Muscle of leg (tissue), 11 donors: Measurements from ENCODE around the gene ZP2. TPM values are rescaled to one million over a fixed set of nuclear protein-coding genes. Genes with fewer than 3 reads are reported as not detected.

ENCODE experiments used
- DNase-seq: peaks from one replicate; pipeline ENCODE4 v3.0.0; 2013
- H3K27ac ChIP-seq: one replicate; pipeline ENCODE4 v1.5.1; 2013; ENCODE audit warnings: mild to moderate bottlenecking, low read length, control low read depth
- H3K27me3 ChIP-seq: one replicate; pipeline ENCODE4 v1.6.1; 2013; ENCODE audit warnings: low read length; ENCODE audit not compliant: control insufficient read depth, insufficient read depth
- H3K36me3 ChIP-seq: one replicate; pipeline ENCODE4 v1.6.1; 2013; ENCODE audit warnings: low read length; ENCODE audit not compliant: control insufficient read depth, insufficient read depth
- H3K4me1 ChIP-seq: one replicate; pipeline ENCODE4 v1.6.1; 2013; ENCODE audit warnings: low read length; ENCODE audit not compliant: control insufficient read depth, insufficient read depth
- H3K4me3 ChIP-seq: one replicate; pipeline ENCODE4 v1.5.1; 2013; ENCODE audit warnings: low read length, control low read depth
- H3K9me3 ChIP-seq: replicated peaks from 2 replicates; pipeline ENCODE4 v1.6.1; 2013; ENCODE audit warnings: low read depth, low read length; ENCODE audit not compliant: control insufficient read depth
- WGBS: methylation state at CpG from one replicate; pipeline ENCODE4 v1.1.5; 2013; ENCODE audit warnings: missing lambda C conversion rate; ENCODE audit not compliant: insufficient coverage; 5-methylcytosine and 5-hydroxymethylcytosine counted together
- polyA plus RNA-seq, 8 donors: library from polyadenylated mRNA; unstranded; fragments of 120-200 nt; gene quantifications; one replicate each; pipeline versions ENCODE4 v1.2.1 to v1.2.3, GENCODE V29; 2013; ENCODE audit warnings: inconsistent platforms in 1 of 8, low replicate concordance in 1 of 8; ENCODE audit not compliant: insufficient read length in 8 of 8, insufficient read depth in 1 of 8
- total RNA-seq: library from RNA; stranded (reverse); fragments of 120-200 nt; gene quantifications from one replicate; pipeline ENCODE4 v1.2.4, GENCODE V29; 2013

ZP2 gene
- total and polyA plus RNA-seq, 9 donors, result 0.07 to 0.43 (median 0.31) TPM

DNA sequence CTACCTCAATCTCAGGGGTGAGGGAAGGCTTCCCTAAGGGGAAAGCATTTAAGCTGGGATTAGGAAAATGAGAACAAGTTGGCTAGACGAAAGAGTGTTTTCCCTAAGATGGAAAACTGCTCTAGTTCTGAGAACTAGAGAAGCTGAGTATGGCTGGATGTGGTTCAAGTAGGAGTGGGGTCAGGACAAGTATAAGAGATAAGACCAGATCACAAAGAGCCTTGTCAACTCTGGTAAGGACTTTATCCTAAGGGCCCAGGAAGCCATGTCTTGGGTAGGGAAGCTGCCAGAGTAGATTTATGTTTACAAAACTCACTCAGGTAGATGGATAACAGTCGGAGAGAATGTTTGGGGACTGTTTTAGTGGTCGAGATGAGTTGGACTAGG, 23.8 kb upstream of the ZP2 start:
- H3K27ac ChIP-seq, result no peak overlapping the region
- whole genome bisulfite sequencing, result 74% methylated on average over 3 of the region's 3 CpGs
- no peak for DNase-seq

DNA sequence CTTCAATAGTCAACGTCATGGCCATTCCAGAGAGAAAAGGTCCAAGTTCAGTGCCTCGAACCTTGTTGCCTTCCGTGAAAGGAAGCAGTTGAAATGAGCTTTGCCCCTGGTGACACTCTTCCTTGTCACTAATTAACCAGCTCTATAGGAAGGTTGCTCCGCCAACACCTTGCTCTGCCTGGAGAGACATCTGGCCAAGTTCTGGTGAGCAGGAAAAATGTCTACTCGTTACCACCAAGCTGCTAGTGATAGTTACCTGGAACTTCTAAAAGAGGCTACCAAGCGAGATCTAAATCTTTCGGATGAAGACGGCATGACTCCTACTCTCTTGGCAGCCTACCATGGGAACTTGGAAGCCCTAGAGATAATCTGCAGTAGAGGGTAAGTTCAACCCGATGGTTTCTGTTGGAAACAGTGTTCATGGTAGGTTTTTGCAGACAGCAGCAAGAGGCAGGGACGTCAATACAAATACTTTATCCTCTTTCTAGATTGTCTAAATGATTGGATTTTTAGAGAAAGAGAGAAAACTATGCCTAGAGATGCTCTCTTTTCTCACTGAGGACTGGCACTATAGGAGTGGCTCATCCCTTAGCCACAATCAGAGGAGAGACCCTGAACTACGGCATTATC, 22.3 kb upstream of the ZP2 start, which contains the start of gene ANKS4B:
TSS of gene ANKS4B (plus strand) at position 179 of the 630 bp plus-strand sequence. CDS start at position 218, 39 bp downstream.
- no peaks in the 10 kb centered on the region for H3K27me3 ChIP-seq
- DNase-seq, result no peak
- no peaks in the 10 kb centered on the region for H3K4me1 ChIP-seq
- H3K4me3 ChIP-seq, result no peak within 1 kb of the TSS
- H3K36me3 ChIP-seq, result no peaks in the 10 kb centered on the region
- no peaks in the 10 kb centered on the region for H3K9me3 ChIP-seq
- H3K27ac ChIP-seq, result no peak within 1 kb of the TSS
- WGBS, result 81% methylated on average over 4 of the region's 11 CpGs

More for the DNA sequence above, 23.8 kb upstream of the ZP2 start:
- Histone ChIP-seq H3K4me1 (no peaks in the 10 kb centered on the region), H3K36me3 (no peaks in the 10 kb centered on the region), H3K27me3 (no peaks in the 10 kb centered on the region), H3K4me3 (no peak overlapping the region), H3K9me3 (no peaks in the 10 kb centered on the region)

DNA sequence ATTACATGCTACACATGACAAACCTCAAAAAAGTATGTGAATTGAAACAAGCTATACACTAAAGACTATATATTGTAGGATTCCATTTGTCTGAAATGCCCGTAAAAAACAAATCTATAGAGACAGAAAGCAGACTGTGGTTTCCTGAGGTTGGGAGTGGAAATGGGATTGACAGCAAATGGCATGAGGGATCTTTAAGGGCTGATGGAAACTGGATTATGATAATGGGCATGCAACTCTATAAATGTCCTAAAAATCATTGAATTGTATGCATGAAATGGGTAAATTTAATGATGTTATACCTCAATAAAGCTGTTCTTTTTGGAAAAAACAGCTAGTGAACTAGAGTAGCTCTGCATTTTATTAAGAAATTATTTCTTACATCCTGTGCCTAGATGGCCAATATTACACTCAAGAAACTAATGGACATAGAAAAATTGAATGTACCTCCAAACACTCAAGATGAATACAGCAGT, 21.7 kb upstream of the ZP2 start:
- no peak for DNase-seq
- Histone ChIP-seq H3K36me3 (no peaks in the 10 kb centered on the region), H3K27ac (no peak overlapping the region), H3K4me1 (no peaks in the 10 kb centered on the region), H3K4me3 (no peak overlapping the region), H3K9me3 (no peaks in the 10 kb centered on the region), H3K27me3 (no peaks in the 10 kb centered on the region)
- WGBS, result no CpG with 5 or more reads among the region's 1 CpG

DNA sequence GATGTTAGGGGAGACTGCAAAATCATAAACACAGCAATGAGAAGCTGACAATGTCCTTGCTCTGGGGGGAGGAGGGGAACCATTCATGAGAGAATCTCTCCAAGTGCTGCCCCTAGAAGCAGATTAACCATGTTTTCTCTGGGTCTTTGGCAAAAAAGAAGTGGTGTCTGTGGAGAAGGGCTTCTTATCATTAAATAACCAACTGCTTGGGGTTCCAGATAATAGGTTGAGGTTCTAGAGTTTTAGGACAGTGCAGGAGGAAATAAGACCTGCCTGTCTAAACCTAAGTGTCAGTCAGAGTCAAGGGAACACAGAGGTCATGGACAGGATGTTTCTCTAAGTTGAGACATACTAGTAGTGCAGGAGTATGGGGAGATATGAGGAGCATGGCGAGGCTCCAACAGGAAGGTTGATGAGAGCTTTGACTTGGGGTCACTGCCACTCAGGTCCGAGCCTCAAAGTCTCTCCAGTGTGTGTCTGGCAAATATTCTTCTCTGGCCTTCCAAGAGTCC, 17.0 kb upstream of the ZP2 start:
- 78% methylated on average over 2 of the region's 2 CpGs for WGBS
- H3K4me1 ChIP-seq, result no peaks in the 10 kb centered on the region
- H3K4me3 ChIP-seq, result no peak overlapping the region
- H3K27me3 ChIP-seq, result peaks cover 3% of the 10 kb centered on the region
- H3K27ac ChIP-seq, result no peak overlapping the region
- H3K9me3 ChIP-seq, result no peaks in the 10 kb centered on the region
- no peaks in the 10 kb centered on the region for H3K36me3 ChIP-seq
- DNase-seq, result no peak

DNA sequence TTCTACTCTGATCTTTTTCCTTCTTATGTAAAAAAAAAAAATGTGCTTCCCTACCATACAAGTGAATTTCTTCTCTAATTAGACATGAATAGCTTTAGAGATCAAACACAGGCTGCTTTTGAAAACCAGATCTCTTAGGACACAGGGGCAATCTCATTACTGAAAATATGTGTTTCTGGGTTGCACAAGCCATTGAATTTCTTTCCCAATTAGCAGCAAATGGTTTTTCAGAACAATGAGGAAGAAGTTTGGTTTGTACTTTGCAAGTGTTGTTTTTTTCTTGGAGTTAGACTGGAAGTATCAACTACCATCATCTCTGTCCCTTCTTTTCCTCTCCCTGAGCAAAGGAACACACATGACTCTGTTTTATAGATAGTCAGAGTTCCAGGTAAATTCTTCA, 16.5 kb upstream of the ZP2 start:
- H3K4me3 ChIP-seq, result no peak overlapping the region
- H3K36me3 ChIP-seq, result no peaks in the 10 kb centered on the region
- peaks cover 5% of the 10 kb centered on the region for H3K27me3 ChIP-seq
- DNase-seq, result no peak
- no peak overlapping the region for H3K27ac ChIP-seq
- no peaks in the 10 kb centered on the region for H3K9me3 ChIP-seq
- H3K4me1 ChIP-seq, result no peaks in the 10 kb centered on the region

DNA sequence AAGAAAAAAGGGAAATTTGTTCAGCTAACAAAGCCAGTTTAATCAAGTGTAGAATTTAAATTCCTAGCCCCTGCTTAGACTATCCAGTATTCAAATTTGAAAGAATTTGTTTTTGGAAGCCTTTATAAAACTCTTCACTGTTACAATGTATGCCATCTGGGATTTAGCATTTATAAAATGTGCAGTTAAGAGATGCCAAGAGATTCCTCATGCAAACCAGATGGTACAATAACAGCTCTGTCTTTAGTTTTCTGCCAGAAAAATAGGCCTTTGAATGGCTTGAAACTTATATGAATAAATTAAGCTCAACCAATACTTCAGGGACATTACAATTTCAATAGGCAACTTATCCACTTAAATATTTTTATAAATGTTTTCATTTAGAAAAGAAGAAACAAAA, 15.4 kb upstream of the ZP2 start:
- Histone ChIP-seq H3K9me3 (no peaks in the 10 kb centered on the region), H3K27me3 (peaks cover 5% of the 10 kb centered on the region), H3K27ac (no peak overlapping the region), H3K4me3 (no peak overlapping the region), H3K4me1 (no peaks in the 10 kb centered on the region), H3K36me3 (no peaks in the 10 kb centered on the region)
- peak; percentile 51 for DNase-seq

DNA sequence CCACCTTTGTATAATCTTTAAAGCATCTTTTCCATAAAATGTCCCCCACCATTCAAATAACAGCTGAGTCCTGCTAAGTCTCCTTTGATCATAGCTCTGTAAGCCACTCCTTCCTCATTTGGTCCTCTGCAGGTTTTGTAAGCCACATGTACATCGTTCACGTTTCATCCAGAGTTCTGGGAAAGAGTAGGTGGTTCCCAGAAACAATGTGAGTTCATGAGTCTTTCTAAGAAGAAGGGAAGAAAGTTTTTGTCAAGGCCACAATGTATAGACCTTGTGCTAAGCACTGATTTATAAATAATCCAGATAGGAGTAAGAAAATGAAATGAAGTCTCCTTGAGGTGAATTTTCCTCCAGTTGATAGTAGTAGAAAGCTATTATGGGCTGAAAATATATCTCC, 13.4 kb upstream of the ZP2 start:
- Histone ChIP-seq H3K36me3 (no peaks in the 10 kb centered on the region), H3K4me1 (no peaks in the 10 kb centered on the region), H3K27me3 (peaks cover 7% of the 10 kb centered on the region), H3K4me3 (no peak overlapping the region), H3K9me3 (no peaks in the 10 kb centered on the region), H3K27ac (no peak overlapping the region)
- no peak for DNase-seq
- WGBS, result no CpG with 5 or more reads among the region's 2 CpGs

DNA sequence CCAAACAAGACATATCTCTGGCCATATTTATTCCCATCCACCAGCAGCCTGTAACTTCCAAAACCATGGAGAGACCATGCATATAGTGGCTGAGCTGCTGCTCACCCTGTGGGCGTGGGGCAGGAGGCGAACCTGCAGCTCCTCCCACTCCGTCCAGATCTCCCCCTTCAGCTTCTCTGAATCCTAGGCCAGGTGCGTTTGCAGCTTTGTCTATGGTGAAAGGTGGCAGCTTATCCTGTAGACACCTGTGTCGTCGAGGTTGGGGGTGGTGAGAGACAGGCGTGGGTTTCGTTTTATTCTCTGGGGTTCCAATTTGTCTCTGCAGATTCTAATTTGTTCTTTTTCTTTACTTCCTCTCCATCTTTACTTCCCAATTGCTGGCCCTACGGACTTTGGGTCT, 12.4 kb upstream of the ZP2 start:
- H3K36me3 ChIP-seq, result no peaks in the 10 kb centered on the region
- H3K27ac ChIP-seq, result no peak overlapping the region
- no peaks in the 10 kb centered on the region for H3K9me3 ChIP-seq
- WGBS, result 77% methylated on average over 3 of the region's 9 CpGs
- H3K4me1 ChIP-seq, result no peaks in the 10 kb centered on the region
- peaks cover 7% of the 10 kb centered on the region for H3K27me3 ChIP-seq
- no peak overlapping the region for H3K4me3 ChIP-seq
- no peak for DNase-seq

DNA sequence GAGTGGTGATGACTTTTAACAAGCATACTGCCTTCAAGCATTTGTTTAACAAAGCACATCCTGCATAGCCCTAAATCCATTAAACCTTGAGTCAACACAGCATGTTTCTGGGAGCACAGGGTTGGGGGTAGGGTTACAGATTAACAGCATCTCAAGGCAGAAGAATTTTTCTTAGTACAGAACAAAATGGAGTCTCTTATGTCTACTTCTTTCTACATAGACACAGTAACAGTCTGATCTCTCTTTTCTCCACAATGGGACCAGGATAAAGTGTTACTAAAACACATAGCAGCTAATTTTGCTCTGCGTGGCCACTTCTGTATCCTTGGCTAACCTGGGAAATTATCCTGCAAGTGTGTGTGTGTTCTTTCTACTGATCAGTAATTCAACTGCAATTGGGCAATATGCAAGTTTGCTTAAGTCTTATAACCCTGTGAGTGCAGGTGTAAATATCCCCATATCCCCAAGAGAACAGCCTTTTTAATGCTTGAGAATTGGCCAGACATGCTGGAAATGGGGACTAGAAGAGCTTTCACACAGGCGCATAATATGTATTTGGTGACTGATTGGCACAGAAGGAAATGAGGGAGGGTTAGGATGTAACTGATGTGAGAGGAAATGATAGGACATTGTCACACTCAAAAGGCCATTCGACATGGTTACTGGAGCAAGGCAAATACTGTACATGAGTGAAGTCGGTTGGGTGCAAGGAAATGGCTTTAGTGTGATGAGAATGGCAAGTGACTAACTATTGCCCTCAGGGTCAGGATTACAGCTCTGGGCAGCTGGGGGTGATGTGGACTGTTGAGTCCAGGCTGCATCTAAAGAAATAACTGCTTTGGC, 11.3 kb upstream of the ZP2 start:
- no peak overlapping the region for H3K4me3 ChIP-seq
- H3K27ac ChIP-seq, result no peak overlapping the region
- H3K36me3 ChIP-seq, result no peaks in the 10 kb centered on the region
- no peaks in the 10 kb centered on the region for H3K9me3 ChIP-seq
- H3K27me3 ChIP-seq, result peaks cover 7% of the 10 kb centered on the region
- DNase-seq, result no peak
- WGBS, result 73% methylated on average over 3 of the region's 4 CpGs
- H3K4me1 ChIP-seq, result no peaks in the 10 kb centered on the region

DNA sequence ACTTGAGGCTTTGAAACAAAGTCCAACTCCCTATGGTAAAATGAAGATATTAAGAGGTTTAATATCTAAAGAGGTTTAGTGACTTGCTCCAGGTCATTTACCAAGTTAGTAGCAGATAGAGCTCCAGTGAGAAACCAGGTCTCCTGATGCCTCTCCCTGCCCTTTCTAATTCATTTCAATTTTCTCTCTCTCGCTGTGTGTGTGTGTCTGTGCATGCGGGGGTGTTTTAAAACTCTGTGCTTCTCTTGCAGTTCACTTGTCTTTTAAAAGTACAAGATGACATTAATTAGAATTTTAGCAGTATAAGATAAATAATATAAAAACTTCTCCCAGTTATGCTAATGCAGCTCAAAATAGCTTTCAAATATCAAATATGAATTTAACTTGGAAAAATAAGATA, 8.2 kb upstream of the ZP2 start:
- H3K36me3 ChIP-seq, result no peaks in the 10 kb centered on the region
- no CpG with 5 or more reads among the region's 2 CpGs for WGBS
- H3K4me1 ChIP-seq, result no peaks in the 10 kb centered on the region
- DNase-seq, result no peak
- H3K27me3 ChIP-seq, result peaks cover 7% of the 10 kb centered on the region
- H3K27ac ChIP-seq, result no peak overlapping the region
- no peaks in the 10 kb centered on the region for H3K9me3 ChIP-seq
- no peak overlapping the region for H3K4me3 ChIP-seq
